ENCODE results near the gene ROR1.

Gene ROR1

GRCh38 chr1:63929106-63929478, 155.3 kb downstream of the ROR1 start:
- Histone ChIP-seq H3K27me3 (ENCODE audit: insufficient read depth, poor library complexity, severe bottlenecking) (no peaks in the 10 kb centered on the region), H3K27ac (ENCODE audit: poor library complexity, severe bottlenecking) (no peak overlapping the region), H3K36me3 (ENCODE audit: low read depth) (no peaks in the 10 kb centered on the region)

GRCh38 chr1:63931468-63931867, 157.7 kb downstream of the ROR1 start:
- no peak overlapping the region for H3K4me3 ChIP-seq (ENCODE audit: severe bottlenecking)
- no peaks in the 10 kb centered on the region for H3K36me3 ChIP-seq (ENCODE audit: low read depth)
- H3K9me3 ChIP-seq (ENCODE audit: severe bottlenecking), result no peaks in the 10 kb centered on the region
- H3K4me1 ChIP-seq (ENCODE audit: insufficient read depth, poor library complexity, severe bottlenecking), result no peaks in the 10 kb centered on the region
- ATAC-seq (ENCODE audit: low read depth) (peak; percentile 92), DNase-seq (ENCODE audit: low spot score) (no peak)
- no peak overlapping the region for H3K27ac ChIP-seq (ENCODE audit: poor library complexity, severe bottlenecking)
- no peaks in the 10 kb centered on the region for H3K27me3 ChIP-seq (ENCODE audit: insufficient read depth, poor library complexity, severe bottlenecking)
- TF ChIP-seq CTCF (IDR thresholded peaks at IDR 0.05; ENCODE audit: poor library complexity, severe bottlenecking), result no peak

More at GRCh38 chr1:63929106-63929478, 155.3 kb downstream of the ROR1 start:
- no peaks in the 10 kb centered on the region for H3K9me3 ChIP-seq (ENCODE audit: severe bottlenecking)
- no peak for DNase-seq (ENCODE audit: low spot score)
- H3K4me3 ChIP-seq (ENCODE audit: severe bottlenecking), result no peak overlapping the region
- ATAC-seq (ENCODE audit: low read depth), result no peak
- H3K4me1 ChIP-seq (ENCODE audit: insufficient read depth, poor library complexity, severe bottlenecking), result no peaks in the 10 kb centered on the region
- TF ChIP-seq CTCF (IDR thresholded peaks at IDR 0.05; ENCODE audit: poor library complexity, severe bottlenecking), result no peak

- DNase-seq (ENCODE audit: low spot score) (no peak), ATAC-seq (ENCODE audit: low read depth) (no peak)
- Histone ChIP-seq H3K4me3 (ENCODE audit: severe bottlenecking) (no peak overlapping the region), H3K36me3 (ENCODE audit: low read depth) (no peaks in the 10 kb centered on the region), H3K4me1 (ENCODE audit: insufficient read depth, poor library complexity, severe bottlenecking) (no peaks in the 10 kb centered on the region), H3K9me3 (ENCODE audit: severe bottlenecking) (no peaks in the 10 kb centered on the region), H3K27ac (ENCODE audit: poor library complexity, severe bottlenecking) (no peak overlapping the region), H3K27me3 (ENCODE audit: insufficient read depth, poor library complexity, severe bottlenecking) (no peaks in the 10 kb centered on the region)
- no peak for TF ChIP-seq CTCF (IDR thresholded peaks at IDR 0.05; ENCODE audit: poor library complexity, severe bottlenecking)
Measured at GRCh38 chr1:63934697-63935096, 160.9 kb downstream of the ROR1 start.

GRCh38 chr1:63935143-63935542, 161.3 kb downstream of the ROR1 start:
- Histone ChIP-seq H3K4me1 (ENCODE audit: insufficient read depth, poor library complexity, severe bottlenecking) (no peaks in the 10 kb centered on the region), H3K9me3 (ENCODE audit: severe bottlenecking) (no peaks in the 10 kb centered on the region), H3K36me3 (ENCODE audit: low read depth) (no peaks in the 10 kb centered on the region), H3K4me3 (ENCODE audit: severe bottlenecking) (no peak overlapping the region), H3K27ac (ENCODE audit: poor library complexity, severe bottlenecking) (no peak overlapping the region), H3K27me3 (ENCODE audit: insufficient read depth, poor library complexity, severe bottlenecking) (no peaks in the 10 kb centered on the region)
- peak; percentile 64 for TF ChIP-seq CTCF (IDR thresholded peaks at IDR 0.05; ENCODE audit: poor library complexity, severe bottlenecking)
- DNase-seq (ENCODE audit: low spot score) (no peak), ATAC-seq (ENCODE audit: low read depth) (peak; percentile 75)

- no peak overlapping the region for H3K4me3 ChIP-seq (ENCODE audit: severe bottlenecking)
- DNase-seq (ENCODE audit: low spot score) (no peak), ATAC-seq (ENCODE audit: low read depth) (no peak)
- no peaks in the 10 kb centered on the region for H3K9me3 ChIP-seq (ENCODE audit: severe bottlenecking)
- H3K27ac ChIP-seq (ENCODE audit: poor library complexity, severe bottlenecking), result no peak overlapping the region
- peak; percentile 39 for TF ChIP-seq CTCF (IDR thresholded peaks at IDR 0.05; ENCODE audit: poor library complexity, severe bottlenecking)
- H3K36me3 ChIP-seq (ENCODE audit: low read depth), result no peaks in the 10 kb centered on the region
- no peaks in the 10 kb centered on the region for H3K4me1 ChIP-seq (ENCODE audit: insufficient read depth, poor library complexity, severe bottlenecking)
- no peaks in the 10 kb centered on the region for H3K27me3 ChIP-seq (ENCODE audit: insufficient read depth, poor library complexity, severe bottlenecking)
Measured at GRCh38 chr1:63935553-63935952, 161.7 kb downstream of the ROR1 start.

All from RWPE2 (cell line).